GM18867 (cell line): ENCODE measurements around the gene RMRP.
A peak's percentile ranks its signal among the peaks of the same experiment; 100 is the strongest.

ENCODE experiments used
- ATAC-seq: cut with Tn5 transposase; IDR thresholded peaks from one replicate; pipeline ENCODE4 v1.9.1; 2021; ENCODE audit warnings: mild to moderate bottlenecking, moderate library complexity; ENCODE audit not compliant: unreplicated experiment

Gene RMRP

GRCh38 chr9:35657546-35658136, at the start of gene RMRP:
Gene RMRP (minus strand): TSS chr9:35658019.
- ATAC-seq = peak; percentile 80

- no peak for ATAC-seq
Observed at GRCh38 chr9:35706951-35707350, 49.1 kb upstream of the RMRP start.

- no peak for ATAC-seq
Observed at GRCh38 chr9:35705836-35706430, 48.1 kb upstream of the RMRP start.

GRCh38 chr9:35705372-35705771, 47.6 kb upstream of the RMRP start:
- ATAC-seq = no peak

- ATAC-seq = no peak
Observed at GRCh38 chr9:35703906-35704672, 46.3 kb upstream of the RMRP start.

- ATAC-seq = no peak
Observed at GRCh38 chr9:35702696-35703095, 44.9 kb upstream of the RMRP start.

GRCh38 chr9:35700942-35701341, 43.1 kb upstream of the RMRP start:
- ATAC-seq = no peak

GRCh38 chr9:35700031-35700430, 42.2 kb upstream of the RMRP start:
- ATAC-seq = no peak

GRCh38 chr9:35698231-35698630, 40.4 kb upstream of the RMRP start:
- no peak for ATAC-seq

GRCh38 chr9:35697486-35697885, 39.7 kb upstream of the RMRP start:
- ATAC-seq = no peak

GRCh38 chr9:35696520-35697215, 38.8 kb upstream of the RMRP start:
- ATAC-seq = peak; percentile 70

- ATAC-seq = no peak
Observed at GRCh38 chr9:35695943-35696401, 38.2 kb upstream of the RMRP start.

- no peak for ATAC-seq
Observed at GRCh38 chr9:35691757-35692301, 34.0 kb upstream of the RMRP start.

- no peak for ATAC-seq
Observed at GRCh38 chr9:35691334-35691650, 33.5 kb upstream of the RMRP start.

- ATAC-seq = no peak
Observed at GRCh38 chr9:35690614-35691333, 33.0 kb upstream of the RMRP start.

- ATAC-seq = no peak
Observed at GRCh38 chr9:35690294-35690613, 32.4 kb upstream of the RMRP start.

- no peak for ATAC-seq
Observed at GRCh38 chr9:35689542-35690293, 31.9 kb upstream of the RMRP start, which contains the start of gene TPM2. Gene TPM2 (minus strand): TSS chr9:35689925. CDS start chr9:35689817, 108 bp downstream.

- no peak for ATAC-seq
Observed at GRCh38 chr9:35688558-35689541, 31.0 kb upstream of the RMRP start.
